ENCODE results near the gene CLEC2L.

CLEC2L gene

DNA sequence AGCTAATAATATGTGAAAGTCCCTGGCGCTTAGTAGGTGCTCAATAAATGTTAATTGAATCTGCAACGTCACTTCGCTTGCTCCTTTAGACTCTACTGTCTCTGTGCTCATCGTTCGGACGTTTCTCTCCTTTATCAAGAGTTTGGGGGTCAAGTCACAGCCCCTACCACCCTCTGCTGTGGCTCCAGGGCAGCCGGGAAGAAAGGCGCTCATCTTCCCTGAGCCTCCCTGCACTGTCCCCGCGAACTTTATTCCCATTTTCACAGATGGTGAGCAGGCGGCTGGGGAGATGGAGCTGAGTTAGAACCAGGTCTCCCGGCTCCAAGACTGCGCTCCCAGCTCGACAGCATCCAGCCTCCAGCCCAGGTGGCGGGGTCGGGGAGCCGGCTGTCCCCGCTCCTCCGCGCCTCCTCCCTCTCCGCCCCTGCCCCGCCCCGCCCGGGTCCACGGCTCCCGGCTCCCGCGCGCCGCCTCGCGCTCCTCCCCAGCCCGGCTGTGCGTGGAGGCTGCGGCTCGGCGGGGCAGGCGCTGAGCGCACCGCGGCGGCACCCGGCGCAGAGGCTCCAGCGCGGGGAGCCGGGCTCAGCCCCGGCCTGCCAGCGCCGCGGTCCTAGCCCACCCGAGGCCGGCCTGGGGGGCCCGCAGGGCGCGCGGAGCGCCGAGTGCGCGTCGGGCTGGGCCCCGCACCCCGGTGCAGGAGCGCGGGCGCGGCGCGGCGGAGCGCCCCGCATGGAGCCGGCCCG is at the start of gene CLEC2L:
CLEC2L (plus strand) TSS at position 487 of the 743 bp plus-strand sequence; CDS start at position 730, 243 bp downstream.
- Histone ChIP-seq H3K4me3 (peak within 1 kb of the TSS; percentile 26), H3K9me3 (no peaks in the 10 kb centered on the region; the same call in 1 of the 2 replicates), H3K4me1 (no peaks in the 10 kb centered on the region; the same call in 1 of the 2 replicates), H3K36me3 (replicated peaks) (no peaks in the 10 kb centered on the region), H3K27me3 (ENCODE audit: low read depth) (peaks cover 6% of the 10 kb centered on the region; the same call in 1 of the 2 replicates)
- in situ Hi-C loops (cut with MboI; ENCODE audit: low sequenced_read_pairs): no loop called here
- DNase-seq (ENCODE audit: low spot score in 2 of 2): peak; percentile 17 to 72

DNA sequence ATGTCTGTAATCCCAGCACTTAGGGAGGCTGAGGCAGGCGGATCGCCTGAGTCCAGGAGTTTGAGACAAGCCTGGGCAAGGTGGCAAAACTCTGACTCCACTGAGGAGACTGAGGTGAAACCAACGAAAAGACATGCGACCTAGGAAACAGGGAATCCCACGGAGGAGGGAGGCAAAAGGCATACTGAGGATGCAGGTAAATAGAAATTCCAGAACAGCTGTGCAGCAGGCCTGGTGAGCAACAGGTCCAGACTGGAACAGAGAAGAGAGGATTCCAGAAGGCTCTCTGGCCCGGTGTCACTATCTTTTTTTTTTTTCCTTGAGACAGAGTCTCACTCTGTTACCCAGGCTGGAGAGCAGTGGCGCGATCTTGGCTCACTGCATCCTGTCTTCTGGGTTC is 47.3 kb upstream of the CLEC2L start:
- peaks cover 20% of the 10 kb centered on the region for H3K4me1 ChIP-seq
- in situ Hi-C loops (cut with MboI; ENCODE audit: low sequenced_read_pairs): no loop called here
- DNase-seq (ENCODE audit: low spot score in 2 of 2): no peak
- H3K27me3 ChIP-seq (ENCODE audit: low read depth): no peaks in the 10 kb centered on the region
- H3K36me3 ChIP-seq (replicated peaks): peaks cover 26% of the 10 kb centered on the region
- H3K4me3 ChIP-seq: no peak overlapping the region
- no peaks in the 10 kb centered on the region for H3K9me3 ChIP-seq

DNA sequence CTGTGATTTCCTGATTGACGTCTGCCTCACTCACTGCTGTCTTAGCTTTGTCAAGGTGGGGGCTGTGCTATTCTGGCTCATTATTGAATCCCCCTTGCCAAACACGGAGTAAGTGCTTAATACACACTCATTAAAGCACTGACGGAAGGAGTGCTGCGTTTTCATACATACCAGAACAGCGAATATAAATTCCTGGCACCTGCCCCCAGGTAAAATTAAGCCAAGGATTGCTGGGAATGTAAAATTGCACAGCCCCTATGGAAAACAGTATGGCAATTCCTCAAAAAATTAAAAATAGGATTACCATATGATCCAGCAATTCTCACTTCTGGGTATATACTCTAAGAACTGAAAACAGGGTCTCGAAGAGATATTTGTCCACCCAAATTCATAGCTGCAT is 46.6 kb upstream of the CLEC2L start:
- DNase-seq (ENCODE audit: low spot score in 2 of 2): no peak
- Histone ChIP-seq H3K4me1 (peaks cover 21% of the 10 kb centered on the region), H3K4me3 (no peak overlapping the region), H3K27me3 (ENCODE audit: low read depth) (no peaks in the 10 kb centered on the region), H3K36me3 (replicated peaks) (peaks cover 23% of the 10 kb centered on the region), H3K9me3 (no peaks in the 10 kb centered on the region)
- in situ Hi-C loops (cut with MboI; ENCODE audit: low sequenced_read_pairs): no loop called here

DNA sequence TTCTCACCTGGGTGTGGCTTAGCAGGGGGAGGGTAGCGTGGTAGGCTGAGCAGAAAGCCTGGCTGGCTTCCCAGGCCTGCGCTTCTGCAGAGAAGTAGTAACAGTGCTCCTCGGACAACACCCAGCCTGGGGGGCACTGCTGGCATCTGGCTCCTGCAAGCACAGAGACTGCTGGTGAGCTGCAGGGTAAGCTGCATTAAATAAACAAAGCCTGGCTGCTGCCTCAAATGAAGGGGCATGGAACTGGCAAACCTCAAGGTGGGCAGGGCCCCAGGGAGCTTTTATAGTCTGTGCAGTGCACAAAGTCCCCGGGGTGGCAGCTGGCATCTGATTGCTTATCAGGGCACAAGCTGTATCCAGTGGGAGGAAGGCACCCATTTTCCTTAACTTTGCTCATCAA is 43.9 kb upstream of the CLEC2L start:
- in situ Hi-C loops (cut with MboI; ENCODE audit: low sequenced_read_pairs): no loop called here
- Histone ChIP-seq H3K27me3 (ENCODE audit: low read depth) (no peaks in the 10 kb centered on the region), H3K4me3 (no peak overlapping the region), H3K36me3 (replicated peaks) (peaks cover 14% of the 10 kb centered on the region), H3K4me1 (peaks cover 17% of the 10 kb centered on the region), H3K9me3 (no peaks in the 10 kb centered on the region)
- DNase-seq (ENCODE audit: low spot score in 2 of 2): no peak

DNA sequence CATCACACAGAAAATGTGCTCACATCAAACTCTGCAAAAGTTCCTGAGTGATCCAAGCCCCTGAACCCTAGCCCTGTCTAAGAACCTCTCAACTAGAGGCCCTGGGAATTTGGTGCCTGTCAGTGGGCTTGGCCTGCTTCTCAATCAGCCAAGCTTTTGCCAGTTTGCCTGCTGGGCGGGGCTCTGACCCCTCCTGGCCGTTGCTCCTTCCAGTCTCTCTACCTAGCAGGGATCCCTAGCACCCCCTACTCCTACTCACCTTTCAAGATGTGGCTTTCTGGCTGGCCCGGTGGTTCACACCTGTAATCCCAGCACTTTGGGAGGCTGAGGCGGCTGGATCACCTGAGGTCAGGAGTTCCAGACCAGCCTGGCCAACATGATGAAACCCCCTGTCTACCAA is 42.1 kb upstream of the CLEC2L start:
- Histone ChIP-seq H3K4me1 (peaks cover 17% of the 10 kb centered on the region), H3K36me3 (replicated peaks) (peaks cover 10% of the 10 kb centered on the region), H3K27me3 (ENCODE audit: low read depth) (no peaks in the 10 kb centered on the region), H3K4me3 (peak overlapping the region; percentile 47; the same call in 1 of the 2 replicates), H3K9me3 (no peaks in the 10 kb centered on the region)
- in situ Hi-C loops (cut with MboI; ENCODE audit: low sequenced_read_pairs): no loop called here
- DNase-seq (ENCODE audit: low spot score in 2 of 2): peak in 1 of 2 experiments; percentile 17

DNA sequence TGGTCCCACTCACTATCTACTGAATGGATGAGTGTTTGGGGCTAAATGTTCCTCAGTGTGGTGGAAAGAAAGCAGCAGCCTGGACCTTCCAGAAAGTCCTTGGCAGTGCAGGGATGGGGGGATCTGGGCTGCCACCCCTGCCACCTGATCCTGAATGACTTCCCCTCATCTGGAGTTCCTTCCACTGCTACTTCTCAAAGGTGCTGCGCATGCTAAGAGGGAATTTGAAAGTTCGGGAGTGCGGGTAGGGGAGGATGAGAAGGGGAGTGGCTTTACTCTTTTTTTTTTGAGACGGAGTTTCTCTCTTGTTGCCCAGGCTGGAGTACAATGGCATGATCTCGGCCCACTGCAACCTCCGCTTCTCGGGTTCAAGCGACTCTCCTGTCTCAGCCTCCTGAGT is 41.4 kb upstream of the CLEC2L start:
- H3K27me3 ChIP-seq (ENCODE audit: low read depth): no peaks in the 10 kb centered on the region
- DNase-seq (ENCODE audit: low spot score in 2 of 2): peak in 1 of 2 experiments; percentile 9
- in situ Hi-C loops (cut with MboI; ENCODE audit: low sequenced_read_pairs): no loop called here
- peak overlapping the region; percentile 47 for H3K4me3 ChIP-seq
- peaks cover 17% of the 10 kb centered on the region for H3K4me1 ChIP-seq
- H3K9me3 ChIP-seq: no peaks in the 10 kb centered on the region
- peaks cover 8% of the 10 kb centered on the region; the same call in 1 of the 2 replicates for H3K36me3 ChIP-seq (replicated peaks)

DNA sequence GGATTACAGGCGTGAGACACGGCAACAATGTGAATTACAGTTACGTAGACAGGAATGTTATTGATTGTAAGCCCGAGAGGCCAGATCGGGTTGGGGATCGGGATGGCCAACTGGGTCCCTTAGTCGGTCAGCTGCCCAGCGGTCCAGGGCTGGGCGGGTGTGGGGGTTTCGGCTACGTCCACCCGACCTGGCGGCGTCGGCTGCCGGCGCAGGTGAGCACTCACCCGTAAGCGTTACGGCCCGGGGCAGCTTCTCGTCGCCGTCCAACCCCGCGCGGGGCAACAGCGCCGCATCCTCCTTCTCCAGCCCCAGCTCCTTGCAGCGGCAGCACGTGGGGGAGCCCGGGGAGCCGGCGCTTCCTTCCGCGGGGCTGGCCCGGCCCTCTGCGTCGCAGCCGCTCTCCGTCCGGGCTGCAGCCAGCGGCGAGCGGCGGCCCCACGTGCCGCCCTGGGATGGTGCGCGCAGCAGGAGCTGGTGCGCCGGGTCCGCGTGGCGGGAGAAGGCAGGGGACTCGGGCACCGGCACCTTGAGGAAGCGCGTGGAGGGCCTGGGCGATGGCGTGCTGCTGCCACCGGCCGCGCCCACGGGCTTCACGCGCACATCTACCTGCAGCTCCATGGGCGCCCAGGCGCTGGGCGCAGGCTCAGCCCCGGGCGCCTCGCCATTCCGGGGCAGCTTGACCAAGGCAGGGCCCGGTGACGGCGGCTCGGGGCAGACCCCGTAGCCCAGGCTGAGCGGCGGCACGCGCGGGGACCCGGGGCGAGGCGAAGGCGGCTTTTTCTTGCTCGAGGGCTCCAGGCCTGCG is 40.6 kb upstream of the CLEC2L start:
- Histone ChIP-seq H3K4me1 (peaks cover 17% of the 10 kb centered on the region), H3K9me3 (no peaks in the 10 kb centered on the region), H3K27me3 (ENCODE audit: low read depth) (no peaks in the 10 kb centered on the region; the same call in 1 of the 2 replicates), H3K36me3 (replicated peaks) (peaks cover 8% of the 10 kb centered on the region; the same call in 1 of the 2 replicates), H3K4me3 (peak overlapping the region; percentile 47)
- DNase-seq (ENCODE audit: low spot score in 2 of 2): peak in 1 of 2 experiments; percentile 43
- in situ Hi-C loops (cut with MboI; ENCODE audit: low sequenced_read_pairs): no loop called here

DNA sequence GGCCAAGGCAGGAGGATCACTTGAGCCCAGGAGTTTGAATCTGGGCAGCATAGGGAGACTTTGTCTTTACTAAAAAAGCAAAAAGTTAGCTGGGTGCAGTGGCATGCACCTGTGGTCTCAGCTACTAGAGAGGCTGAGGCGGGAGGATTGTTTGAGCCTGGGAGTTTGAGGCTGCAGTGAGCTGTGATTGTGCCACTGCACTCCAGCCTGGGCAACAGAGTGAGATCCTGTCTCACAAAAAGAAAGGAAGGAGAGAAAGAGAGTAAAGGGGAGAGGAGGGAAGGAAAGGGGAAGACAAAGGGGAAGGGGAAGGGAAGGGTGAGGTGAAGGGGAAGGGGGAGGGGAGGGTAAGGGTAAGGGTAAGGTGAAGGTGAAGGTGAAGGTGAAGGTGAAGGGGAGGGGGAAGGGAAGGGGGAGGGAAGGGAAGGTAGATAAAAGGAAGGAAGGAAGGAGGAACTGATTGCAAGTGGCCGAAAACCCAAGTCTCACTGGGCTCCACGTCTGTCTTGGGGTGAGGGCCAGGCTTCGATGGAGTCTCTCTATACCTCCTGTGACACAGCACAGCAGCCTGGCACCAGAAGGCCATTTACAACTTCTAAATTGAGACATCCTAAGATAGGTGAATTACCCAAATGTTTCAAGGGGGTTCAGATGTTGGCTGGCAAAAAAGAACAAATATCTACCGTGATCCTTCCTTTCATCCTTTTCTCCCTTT is 36.0 kb upstream of the CLEC2L start:
- in situ Hi-C loops (cut with MboI; ENCODE audit: low sequenced_read_pairs): no loop called here
- peaks cover 7% of the 10 kb centered on the region for H3K4me1 ChIP-seq
- no peaks in the 10 kb centered on the region for H3K36me3 ChIP-seq (replicated peaks)
- H3K27me3 ChIP-seq (ENCODE audit: low read depth): no peaks in the 10 kb centered on the region; the same call in 1 of the 2 replicates
- H3K4me3 ChIP-seq: no peak overlapping the region
- DNase-seq (ENCODE audit: low spot score in 2 of 2): no peak
- H3K9me3 ChIP-seq: no peaks in the 10 kb centered on the region

DNA sequence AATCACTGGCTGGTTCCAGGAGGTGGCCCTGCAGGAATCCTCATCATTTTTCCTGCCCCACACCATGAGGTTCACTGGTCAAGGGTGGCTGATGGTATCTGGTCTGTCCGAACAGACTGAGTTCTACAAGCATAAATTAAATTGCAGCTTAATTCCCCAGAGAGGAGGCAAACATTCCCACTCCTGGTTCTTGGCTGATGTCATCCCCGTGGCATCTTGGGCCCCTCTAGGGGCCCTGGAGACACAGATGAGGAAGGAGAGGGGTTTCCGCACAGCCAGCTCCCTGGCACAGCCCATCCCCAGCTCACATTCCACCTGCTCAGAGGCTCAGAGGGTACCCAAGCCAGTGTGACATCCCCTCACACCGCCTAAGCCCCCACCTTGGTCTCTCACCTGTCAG is 34.7 kb upstream of the CLEC2L start:
- no peaks in the 10 kb centered on the region for H3K36me3 ChIP-seq (replicated peaks)
- H3K4me3 ChIP-seq: no peak overlapping the region
- no peak for DNase-seq (ENCODE audit: low spot score in 2 of 2)
- H3K27me3 ChIP-seq (ENCODE audit: low read depth): no peaks in the 10 kb centered on the region; the same call in 1 of the 2 replicates
- in situ Hi-C loops (cut with MboI; ENCODE audit: low sequenced_read_pairs): no loop called here
- peaks cover 2% of the 10 kb centered on the region; the same call in 1 of the 2 replicates for H3K4me1 ChIP-seq
- no peaks in the 10 kb centered on the region for H3K9me3 ChIP-seq

DNA sequence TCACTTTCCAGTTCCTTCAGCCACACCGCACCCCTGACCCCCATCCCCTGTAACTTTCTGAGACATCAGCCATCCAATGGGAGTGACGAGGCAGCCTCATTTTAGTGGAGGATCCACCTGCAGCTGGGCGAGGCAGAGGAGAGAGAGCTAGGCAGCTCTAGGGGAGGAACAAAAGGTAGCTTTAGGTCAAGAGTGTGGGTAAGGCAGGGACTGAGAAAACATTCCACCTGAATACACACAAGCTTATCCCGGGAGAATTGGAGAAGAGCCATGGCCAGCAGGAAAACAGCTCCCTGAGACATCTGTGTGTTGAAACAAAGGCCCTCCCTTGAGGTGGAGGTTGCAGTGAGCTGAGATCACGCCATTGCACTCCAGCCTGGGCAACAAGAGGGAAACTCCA is 33.4 kb upstream of the CLEC2L start:
- Histone ChIP-seq H3K9me3 (no peaks in the 10 kb centered on the region), H3K27me3 (ENCODE audit: low read depth) (no peaks in the 10 kb centered on the region; the same call in 1 of the 2 replicates), H3K4me3 (no peak overlapping the region), H3K36me3 (replicated peaks) (no peaks in the 10 kb centered on the region), H3K4me1 (no peaks in the 10 kb centered on the region)
- in situ Hi-C loops (cut with MboI; ENCODE audit: low sequenced_read_pairs): loop anchor here (10.0 kb wide), 1 partner anchor 135 kb away; no protein-coding TSS in a partner anchor
- peak in 1 of 2 experiments; percentile 10 for DNase-seq (ENCODE audit: low spot score in 2 of 2)

DNA sequence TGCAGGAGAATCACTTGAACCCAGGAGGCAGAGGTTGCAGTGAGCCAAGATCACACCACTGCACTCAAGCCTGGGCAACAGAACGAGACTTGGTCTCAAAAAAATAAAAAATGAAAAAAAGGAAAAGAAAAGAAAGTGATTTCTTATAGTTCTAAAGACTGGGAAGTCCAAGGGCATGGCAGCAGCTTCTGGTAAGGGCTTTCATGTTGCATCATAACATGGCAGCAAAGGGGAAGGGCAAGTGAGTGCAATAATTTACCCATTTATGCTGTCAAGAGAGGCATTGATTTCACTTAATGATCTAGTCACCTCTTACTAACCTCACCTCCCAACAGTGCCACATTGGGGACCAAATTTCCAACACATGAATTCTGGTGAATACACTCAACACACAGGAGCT is 31.2 kb upstream of the CLEC2L start:
- in situ Hi-C loops (cut with MboI; ENCODE audit: low sequenced_read_pairs): loop anchor here (10.0 kb wide), 1 partner anchor 133 kb away; no protein-coding TSS in a partner anchor
- no peaks in the 10 kb centered on the region for H3K4me1 ChIP-seq
- no peak for DNase-seq (ENCODE audit: low spot score in 2 of 2)
- H3K9me3 ChIP-seq: no peaks in the 10 kb centered on the region
- no peaks in the 10 kb centered on the region for H3K36me3 ChIP-seq (replicated peaks)
- H3K4me3 ChIP-seq: no peak overlapping the region
- H3K27me3 ChIP-seq (ENCODE audit: low read depth): no peaks in the 10 kb centered on the region; the same call in 1 of the 2 replicates

DNA sequence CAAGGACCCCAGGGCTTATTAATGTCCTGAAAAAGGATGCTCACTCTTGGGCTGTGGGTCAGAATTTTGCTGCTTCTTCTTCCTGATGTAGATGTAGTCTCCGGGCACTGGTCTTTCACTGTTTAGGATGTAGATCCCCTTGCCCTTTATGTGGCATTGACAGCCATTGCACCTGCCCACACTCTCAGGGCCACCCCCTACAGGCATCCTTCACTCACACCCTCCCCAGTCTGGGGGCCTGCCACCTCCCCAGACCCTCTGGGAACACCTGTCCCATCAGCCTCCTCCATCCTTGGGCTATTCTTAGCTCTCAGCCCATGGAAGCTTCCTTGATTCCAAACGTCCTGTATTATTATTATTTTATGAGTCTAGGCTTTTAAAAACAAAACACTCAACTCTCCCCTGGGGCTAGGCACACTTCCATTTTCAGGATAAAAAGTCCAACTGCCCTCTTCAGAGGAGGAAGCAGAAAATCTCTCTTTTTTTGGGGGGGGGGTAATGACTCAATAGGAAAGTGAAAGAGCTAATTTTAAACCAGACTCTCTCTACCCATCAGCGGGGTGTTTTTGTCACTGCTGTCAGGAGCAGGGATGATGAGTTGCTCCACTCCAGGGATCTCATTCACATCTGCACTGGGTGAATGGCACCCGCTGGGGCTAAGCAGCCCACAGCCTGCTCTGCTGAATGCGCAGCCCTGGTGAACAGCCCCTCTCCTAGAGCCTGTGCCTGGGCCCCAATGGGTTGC is 28.5 kb upstream of the CLEC2L start:
- DNase-seq (ENCODE audit: low spot score in 2 of 2): no peak
- Histone ChIP-seq H3K27me3 (ENCODE audit: low read depth) (no peaks in the 10 kb centered on the region), H3K4me1 (no peaks in the 10 kb centered on the region), H3K9me3 (no peaks in the 10 kb centered on the region), H3K36me3 (replicated peaks) (no peaks in the 10 kb centered on the region), H3K4me3 (no peak overlapping the region)
- in situ Hi-C loops (cut with MboI; ENCODE audit: low sequenced_read_pairs): loop anchor here (10.0 kb wide), 1 partner anchor 130 kb away; no protein-coding TSS in a partner anchor

Data from HAP-1 (cell line).